Measurements from ENCODE around the gene NYAP1.
"Not testable (repeated sequence)": the region's sequence is repeated elsewhere in the genome, so short reads cannot be mapped to it uniquely, and the experiment has no call there.

DNA sequence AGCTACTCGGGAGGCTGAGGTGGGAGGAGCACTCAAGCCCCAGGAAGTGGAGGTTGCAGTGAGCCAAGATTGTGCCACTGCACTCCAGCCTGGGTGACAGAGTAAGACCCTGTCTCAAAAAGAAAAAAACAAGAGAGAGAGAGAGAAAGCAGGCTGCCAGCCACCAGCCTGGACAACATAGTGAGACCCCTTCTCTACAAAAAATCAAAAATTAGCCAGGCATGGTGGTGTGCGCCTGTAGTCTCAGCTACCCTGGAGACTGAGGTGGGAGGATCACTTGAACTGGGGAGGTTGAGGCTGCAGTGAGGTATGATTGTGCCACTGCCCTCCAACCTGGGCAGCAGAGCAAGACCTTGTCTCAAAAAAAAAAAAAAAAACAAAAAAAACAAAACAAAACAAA is 53.0 kb downstream of the NYAP1 start:
- not testable (repeated sequence) for TF ChIP-seq EP300 (IDR thresholded peaks at IDR 0.05); POLR2A (IDR thresholded peaks at IDR 0.05; ENCODE audit: low read depth); POLR2AphosphoS5 (IDR thresholded peaks at IDR 0.05)
- TF ChIP-seq, protein P1, sequence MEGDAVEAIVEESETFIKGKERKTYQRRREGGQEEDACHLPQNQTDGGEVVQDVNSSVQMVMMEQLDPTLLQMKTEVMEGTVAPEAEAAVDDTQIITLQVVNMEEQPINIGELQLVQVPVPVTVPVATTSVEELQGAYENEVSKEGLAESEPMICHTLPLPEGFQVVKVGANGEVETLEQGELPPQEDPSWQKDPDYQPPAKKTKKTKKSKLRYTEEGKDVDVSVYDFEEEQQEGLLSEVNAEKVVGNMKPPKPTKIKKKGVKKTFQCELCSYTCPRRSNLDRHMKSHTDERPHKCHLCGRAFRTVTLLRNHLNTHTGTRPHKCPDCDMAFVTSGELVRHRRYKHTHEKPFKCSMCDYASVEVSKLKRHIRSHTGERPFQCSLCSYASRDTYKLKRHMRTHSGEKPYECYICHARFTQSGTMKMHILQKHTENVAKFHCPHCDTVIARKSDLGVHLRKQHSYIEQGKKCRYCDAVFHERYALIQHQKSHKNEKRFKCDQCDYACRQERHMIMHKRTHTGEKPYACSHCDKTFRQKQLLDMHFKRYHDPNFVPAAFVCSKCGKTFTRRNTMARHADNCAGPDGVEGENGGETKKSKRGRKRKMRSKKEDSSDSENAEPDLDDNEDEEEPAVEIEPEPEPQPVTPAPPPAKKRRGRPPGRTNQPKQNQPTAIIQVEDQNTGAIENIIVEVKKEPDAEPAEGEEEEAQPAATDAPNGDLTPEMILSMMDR (IDR thresholded peaks at IDR 0.05) = not testable (repeated sequence)
